Measurements from ENCODE around the gene UBE2D3.

GRCh38 chr4:102764901-102765300 lies 62.5 kb downstream of the UBE2D3 start:
- TF ChIP-seq CTCF (IDR thresholded peaks at IDR 0.05; ENCODE audit: low read length) (no peak), EZH2 (optimal IDR thresholded peaks at IDR 0.05; ENCODE audit: low read depth, low read length) (no peak)
